CD14-positive monocyte (primary cell): ENCODE measurements around the gene ZNF592. TPM values are rescaled to one million over a fixed set of nuclear protein-coding genes. Genes with fewer than 3 reads are reported as not detected.

Source experiments
- DNase-seq, 3 donors: peaks; one replicate each; pipeline ENCODE4 v3.0.0-alpha.2; 2011 to 2022
- H2AFZ ChIP-seq: 2 replicates; pipeline ENCODE4 v1.6.0; 2012; ENCODE audit warnings: mild to moderate bottlenecking, low read depth, low read length, inconsistent platforms; ENCODE audit not compliant: insufficient read depth, poor library complexity, severe bottlenecking
- H3K27ac ChIP-seq, 2 donors: 1 replicate in 1 of 2; 2 replicates in 1 of 2; pipeline ENCODE4 v1.5.1; 2012 to 2013; ENCODE audit warnings: low read length in 2 of 2, control low read depth in 1 of 2, inconsistent platforms in 1 of 2, low read depth in 1 of 2, mild to moderate bottlenecking in 1 of 2
- H3K27me3 ChIP-seq, 2 donors: one replicate each; pipeline versions ENCODE4 v1.6.0 to v1.6.1; 2011 to 2013; ENCODE audit warnings: low read length in 2 of 2; ENCODE audit not compliant: control insufficient read depth in 2 of 2, insufficient read depth in 2 of 2
- H3K36me3 ChIP-seq, 2 donors: replicated peaks in 1 of 2; 1 replicate in 1 of 2; 2 replicates in 1 of 2; pipeline versions ENCODE4 v1.5.1 to v1.6.1; 2012 to 2013; ENCODE audit warnings: low read length in 2 of 2, control low read depth in 1 of 2, inconsistent platforms in 1 of 2, mild to moderate bottlenecking in 1 of 2; ENCODE audit not compliant: insufficient read depth in 2 of 2, control insufficient read depth in 1 of 2
- H3K4me1 ChIP-seq, 2 donors: 1 replicate in 1 of 2; 2 replicates in 1 of 2; pipeline versions ENCODE4 v1.5.1 to v1.6.1; 2012 to 2013; ENCODE audit warnings: low read length in 2 of 2, control low read depth in 1 of 2, inconsistent platforms in 1 of 2, mild to moderate bottlenecking in 1 of 2, moderate library complexity in 1 of 2; ENCODE audit not compliant: insufficient read depth in 2 of 2, control insufficient read depth in 1 of 2
- H3K4me2 ChIP-seq: replicated peaks from 2 replicates; pipeline ENCODE3; 2012; ENCODE audit warnings: low read length, moderate library complexity, mild to moderate bottlenecking; ENCODE audit not compliant: poor library complexity, severe bottlenecking; ENCODE audit errors: extremely low read depth
- H3K4me3 ChIP-seq, 3 experiments: fragments of 200-600 bp in 1 of 3; sonication (generic) in 1 of 3; replicated peaks in 1 of 3; 1 replicate in 2 of 3; 2 replicates in 1 of 3; pipeline ENCODE4 v1.5.1; 2011 to 2013; ENCODE audit warnings: low read length in 3 of 3, mild to moderate bottlenecking in 3 of 3, control low read depth in 2 of 3, low read depth in 2 of 3, inconsistent platforms in 1 of 3, moderate library complexity in 1 of 3
- H3K79me2 ChIP-seq: 2 replicates; pipeline ENCODE4 v1.6.0; 2012; ENCODE audit warnings: mild to moderate bottlenecking, control low read depth, inconsistent platforms, low read length, moderate library complexity; ENCODE audit not compliant: insufficient read depth
- H3K9ac ChIP-seq: 2 replicates; pipeline ENCODE4 v1.6.0; 2017; ENCODE audit warnings: low read length, mild to moderate bottlenecking; ENCODE audit not compliant: insufficient read depth, poor library complexity, severe bottlenecking
- H3K9me3 ChIP-seq, 2 donors: replicated peaks in 1 of 2; 1 replicate in 1 of 2; 2 replicates in 1 of 2; pipeline versions ENCODE4 v1.5.1 to v1.6.1; 2012 to 2013; ENCODE audit warnings: low read length in 2 of 2, control low read depth in 1 of 2; ENCODE audit not compliant: control insufficient read depth in 1 of 2, insufficient read depth in 1 of 2
- H4K20me1 ChIP-seq: 2 replicates; pipeline ENCODE4 v1.6.0; 2012; ENCODE audit warnings: mild to moderate bottlenecking, low read length, control low read depth, moderate library complexity; ENCODE audit not compliant: insufficient read depth
- H3K27ac Mint-ChIP-seq, 7 donors: one replicate each; pipeline ENCODE4 v1.8.0; 2020; ENCODE audit warnings: mild to moderate bottlenecking in 7 of 7, mixed read lengths in 7 of 7, moderate library complexity in 6 of 7, inconsistent platforms in 2 of 7
- H3K27me3 Mint-ChIP-seq, 3 donors: one replicate each; pipeline ENCODE4 v1.8.0; 2021 to 2022; ENCODE audit warnings: low read depth in 3 of 3, mild to moderate bottlenecking in 3 of 3, mixed read lengths in 3 of 3, moderate library complexity in 3 of 3, inconsistent platforms in 1 of 3
- H3K36me3 Mint-ChIP-seq, 2 donors: one replicate each; pipeline ENCODE4 v1.8.0; 2020; ENCODE audit warnings: mixed read lengths in 2 of 2, inconsistent platforms in 1 of 2, mild to moderate bottlenecking in 1 of 2
- H3K4me1 Mint-ChIP-seq: one replicate; pipeline ENCODE4 v1.8.0; 2020; ENCODE audit warnings: mild to moderate bottlenecking, mixed read lengths
- H3K4me3 Mint-ChIP-seq, 2 donors: one replicate each; pipeline ENCODE4 v1.8.0; 2020; ENCODE audit warnings: mild to moderate bottlenecking in 2 of 2, mixed read lengths in 2 of 2, moderate library complexity in 1 of 2
- H3K9me3 Mint-ChIP-seq, 7 donors: one replicate each; pipeline ENCODE4 v1.8.0; 2020 to 2022; ENCODE audit warnings: mixed read lengths in 7 of 7, mild to moderate bottlenecking in 6 of 7, moderate library complexity in 6 of 7, inconsistent platforms in 2 of 7
- CTCF ChIP-seq: fragments of 200-600 bp; IDR thresholded peaks from one replicate; pipeline ENCODE4 v1.8.0; 2022; ENCODE audit warnings: antibody characterized with exemption, mild to moderate bottlenecking
- WGBS: methylation state at CpG from one replicate; pipeline ENCODE4 v1.1.5; 2013; ENCODE audit warnings: missing lambda C conversion rate; ENCODE audit not compliant: insufficient coverage; 5-methylcytosine and 5-hydroxymethylcytosine counted together
- intact Hi-C, 2 donors: fragments of 100-400 bp; cut with micrococcal nuclease; formaldehyde crosslinking; loops; one replicate each; pipeline versions ENCODE4 v1.15.0 to v1.15.1; 2023
- polyA plus RNA-seq, 3 donors: library from polyadenylated mRNA; depleted of rRNA in 1 of 3; unstranded in 2 of 3; stranded (reverse) in 1 of 3; fragments of 300-500 nt in 2 of 3; fragments of >200 nt in 1 of 3; fragmentation: Illumina TruSeq in 2 of 3; gene quantifications; 1 replicate in 2 of 3; 2 replicates in 1 of 3; pipeline ENCODE4 v1.2.3, GENCODE V29; 2012 to 2021

Gene ZNF592
- polyA plus RNA-seq, 3 donors, result 2.8 to 43.6 (median 5.0) TPM

- Mint-ChIP-seq H3K27me3 (peaks cover 1 to 7% (median 5%) of the 10 kb centered on the region in 3 donors), H3K9me3 (no peaks in the 10 kb centered on the region), H3K36me3 (no peaks in the 10 kb centered on the region), H3K27ac (no peak overlapping the region), H3K4me3 (no peak overlapping the region), H3K4me1 (peaks cover 11% of the 10 kb centered on the region)
- Histone ChIP-seq H3K4me1 (peaks cover 4 to 6% of the 10 kb centered on the region in 2 donors), H3K36me3 (no peaks in the 10 kb centered on the region), H3K9ac (no peak overlapping the region), H3K9me3 (no peaks in the 10 kb centered on the region), H3K4me2 (no peak overlapping the region), H3K4me3 (no peak overlapping the region), H4K20me1 (no peaks in the 10 kb centered on the region), H3K27me3 (no peaks in the 10 kb centered on the region), H3K27ac (no peak overlapping the region), H3K79me2 (no peaks in the 10 kb centered on the region), H2AFZ (no peak overlapping the region)
- DNase-seq, result no peak
- intact Hi-C loops, result no loop called here
- 89% methylated on average over 3 of the region's 6 CpGs for WGBS
- TF ChIP-seq CTCF, result no peak
Measured at GRCh38 chr15:84824260-84825007, 76.0 kb downstream of the ZNF592 start.

DNA sequence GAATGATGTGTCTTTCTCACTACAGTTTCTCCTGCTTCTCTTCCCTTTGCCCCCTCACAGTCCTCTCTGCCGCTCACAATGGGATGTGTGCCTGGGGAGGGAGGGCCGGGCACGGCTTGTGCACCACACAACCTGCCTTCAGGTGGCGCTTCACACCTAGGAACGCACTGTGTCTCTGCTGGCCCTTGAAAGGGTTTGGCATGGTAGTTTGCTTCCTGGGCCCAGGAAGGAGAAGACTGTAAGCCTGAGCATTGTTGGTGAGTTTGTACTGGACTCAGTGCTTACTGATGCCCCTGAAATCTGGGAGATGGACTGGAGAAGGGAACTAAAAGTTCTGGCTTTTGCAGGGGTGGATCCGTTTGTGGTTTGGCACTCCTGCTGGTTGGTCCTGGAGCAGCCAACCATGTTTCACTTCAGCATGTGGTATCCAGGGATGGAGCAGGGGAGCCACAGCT lies 78.0 kb downstream of the ZNF592 start:
- H3K27ac Mint-ChIP-seq, result peak overlapping the region in 1 of 7 donors; percentile 43
- Histone ChIP-seq H3K27me3 (no peaks in the 10 kb centered on the region), H3K4me2 (no peak overlapping the region), H3K36me3 (no peaks in the 10 kb centered on the region), H3K79me2 (no peaks in the 10 kb centered on the region), H2AFZ (no peak overlapping the region), H3K4me3 (no peak overlapping the region), H3K9ac (no peak overlapping the region), H3K9me3 (no peaks in the 10 kb centered on the region), H3K27ac (no peak overlapping the region), H4K20me1 (no peaks in the 10 kb centered on the region), H3K4me1 (peaks cover 4 to 6% of the 10 kb centered on the region in 2 donors)
- H3K9me3 Mint-ChIP-seq, result no peaks in the 10 kb centered on the region
- no peak for TF ChIP-seq CTCF
- DNase-seq, result no peak
- no peaks in the 10 kb centered on the region for H3K36me3 Mint-ChIP-seq
- H3K4me3 Mint-ChIP-seq, result no peak overlapping the region
- peaks cover 1 to 6% (median 4%) of the 10 kb centered on the region in 3 donors for H3K27me3 Mint-ChIP-seq
- intact Hi-C loops, result no loop called here
- WGBS, result 88% methylated on average over 5 of the region's 6 CpGs
- H3K4me1 Mint-ChIP-seq, result peaks cover 11% of the 10 kb centered on the region
